RKO (cell line): ENCODE measurements around the gene ZNF761.
"Not testable (repeated sequence)": the region's sequence is repeated elsewhere in the genome, so short reads cannot be mapped to it uniquely, and the experiment has no call there.

Experiments used
- DNase-seq: peaks from one replicate; pipeline ENCODE4 v3.0.0-alpha.2; 2016; ENCODE audit warnings: low spot score

ZNF761 gene

DNA sequence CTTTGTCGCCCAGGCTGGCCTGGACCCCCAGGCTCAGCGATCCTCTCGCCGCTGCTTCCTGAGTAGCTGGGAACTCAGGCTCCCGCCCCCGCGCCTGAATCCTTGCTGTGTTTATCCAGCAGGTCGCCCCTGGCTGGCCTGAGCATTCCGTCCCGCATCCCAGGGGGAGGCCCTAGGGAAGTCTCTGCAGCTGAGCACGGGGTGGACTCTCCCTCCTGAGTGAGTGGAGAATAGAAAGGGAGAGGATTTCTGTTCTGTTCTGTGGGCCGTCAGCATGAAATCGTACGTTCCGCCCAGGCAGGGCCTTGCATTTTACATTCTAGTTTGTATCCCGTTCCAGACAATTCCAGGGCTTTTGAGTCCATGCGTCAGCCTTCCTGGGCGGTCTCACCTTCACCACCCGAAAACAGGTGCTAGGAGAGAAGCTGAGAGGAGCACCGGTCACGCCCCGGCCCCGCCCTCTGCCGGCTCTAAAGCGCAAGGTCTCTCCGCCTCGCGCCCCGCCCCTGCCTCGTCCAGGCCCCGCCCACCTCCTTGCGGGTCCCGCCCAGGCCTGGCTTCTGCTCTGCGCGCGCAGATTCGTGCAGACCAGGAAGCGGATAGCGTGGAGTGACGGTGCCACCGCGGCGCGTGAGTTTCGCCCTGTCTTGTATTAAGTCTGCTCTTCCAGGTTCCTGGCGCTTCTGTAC is at the start of gene ZNF761:
TSS of gene ZNF761 (plus strand) at position 586 of the 689 bp plus-strand sequence. CDS start 15,285 bp downstream, outside the sequence.
- peak; percentile 89 for DNase-seq

DNA sequence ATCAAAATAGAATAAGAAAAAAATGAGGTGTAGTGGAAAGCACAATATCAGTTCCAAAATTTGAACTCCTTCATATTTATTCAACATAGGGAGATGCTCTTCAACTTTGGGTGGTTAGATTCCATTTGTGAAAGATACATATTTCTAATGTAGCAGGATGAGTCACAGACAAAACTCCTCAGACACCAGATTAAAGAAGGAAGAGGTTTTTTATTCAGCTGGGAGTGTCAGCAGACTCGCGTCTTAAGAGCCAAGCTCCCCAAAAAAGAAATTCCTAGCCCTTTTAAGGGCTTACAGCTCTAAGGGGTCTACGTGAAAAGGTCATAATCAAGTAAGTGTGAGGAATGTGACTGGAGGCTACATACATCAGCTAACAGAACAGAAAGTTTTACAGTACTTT is 43.6 kb upstream of the ZNF761 start:
- no peak for DNase-seq

GRCh38 chr19:53388904-53389303 is 42.9 kb upstream of the ZNF761 start:
- DNase-seq: no peak

DNA sequence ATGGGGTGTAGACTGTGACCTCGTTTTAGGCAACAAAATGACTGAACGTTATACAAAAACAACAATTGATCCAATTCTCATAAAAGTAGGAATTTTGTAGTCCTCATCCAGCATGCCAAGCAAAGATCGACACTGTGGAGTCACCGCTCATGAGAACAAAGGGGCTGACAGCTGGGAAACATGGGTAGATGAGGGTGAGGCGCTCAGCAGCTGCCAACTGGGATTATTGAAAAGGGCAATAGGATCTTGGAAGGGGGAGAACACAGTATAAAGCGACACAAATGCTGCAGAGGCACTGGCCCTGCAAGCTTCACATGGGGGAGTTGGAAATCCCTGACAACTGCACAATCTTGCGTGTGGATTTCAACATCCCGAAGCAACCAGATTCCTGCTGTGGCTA is 42.2 kb upstream of the ZNF761 start:
- no peak for DNase-seq

DNA sequence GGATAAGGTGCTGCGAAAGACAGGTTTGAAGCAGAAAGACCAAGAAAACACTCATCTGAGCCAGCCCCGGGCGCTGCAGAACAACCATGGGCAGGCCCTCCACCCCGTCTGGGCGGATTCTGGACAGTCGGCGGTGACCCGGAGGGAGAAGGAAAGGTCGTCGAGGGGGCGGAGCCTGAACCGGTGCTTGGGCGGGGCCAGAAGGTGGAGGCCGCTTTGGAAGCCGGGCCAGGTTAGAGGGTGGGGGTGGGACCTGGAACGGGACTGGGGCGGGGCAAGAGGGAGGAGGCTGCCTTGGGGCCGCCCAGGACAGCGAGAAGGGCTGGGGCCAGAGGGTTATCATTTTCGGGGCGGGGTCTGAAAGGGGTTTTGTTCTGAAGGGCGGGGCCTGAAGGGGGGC is 41.8 kb upstream of the ZNF761 start:
- no peak for DNase-seq

DNA sequence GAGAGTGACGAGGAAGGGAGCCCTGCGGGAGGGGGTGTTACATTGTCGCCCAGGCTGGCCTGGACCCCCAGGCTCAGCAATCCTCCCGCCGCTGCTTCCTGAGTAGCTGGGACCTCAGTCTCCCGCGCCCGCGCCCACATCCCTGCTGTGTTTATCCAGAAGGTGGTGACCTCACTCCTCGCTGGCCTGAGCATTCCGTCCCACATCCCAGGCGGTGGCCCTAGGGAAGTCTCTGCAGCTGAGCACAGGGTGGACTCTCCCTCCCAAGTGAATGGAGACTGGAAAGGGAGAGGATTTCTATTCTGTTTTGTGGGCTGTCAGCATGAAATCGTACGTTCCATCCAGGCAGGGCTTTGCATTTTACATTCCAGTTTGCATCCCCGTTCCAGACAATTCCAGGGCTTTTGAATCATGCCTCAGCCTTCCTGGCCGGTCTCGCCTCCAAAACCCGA is 37.2 kb upstream of the ZNF761 start:
- DNase-seq: peak; percentile 83

- peak; percentile 91 for DNase-seq
These were observed 36.6 kb upstream of the ZNF761 start, which contains the start of gene ZNF765 for GRCh38 chr19:53394974-53395839. Gene ZNF765 (plus strand): TSS chr19:53395149. CDS start chr19:53398016, 2,867 bp downstream.

DNA sequence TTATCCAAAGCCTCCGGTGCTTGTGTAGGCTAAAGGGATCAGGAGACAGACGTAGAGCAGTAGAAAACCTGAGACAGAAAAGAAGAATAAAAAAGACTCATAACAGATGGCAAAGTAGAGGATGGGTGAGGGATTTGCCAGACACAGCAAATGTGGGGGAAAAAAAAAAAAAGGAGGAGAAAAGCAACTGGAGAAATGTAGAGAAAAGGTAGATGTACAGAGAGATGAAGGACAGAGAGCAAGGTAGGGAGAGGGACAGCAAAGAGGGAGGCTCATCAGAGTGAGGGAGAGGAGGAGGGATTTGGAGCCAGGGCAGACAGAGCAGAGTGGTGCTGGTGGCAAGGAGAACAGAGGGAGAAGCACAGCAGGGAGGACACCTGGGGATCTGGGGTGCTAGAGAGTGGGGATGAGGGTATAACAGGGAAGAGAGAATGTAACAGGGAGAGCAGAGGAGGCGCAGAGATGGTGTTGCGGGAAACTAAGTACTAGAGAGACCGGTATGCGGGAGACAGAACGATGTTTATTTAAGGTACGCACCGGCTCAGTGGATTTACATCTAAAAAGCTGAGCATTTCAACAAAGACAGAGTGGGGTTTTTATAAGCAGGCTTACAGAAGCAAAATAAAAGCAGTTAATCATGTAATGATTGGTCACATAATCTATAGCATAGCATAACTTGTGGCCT is 35.8 kb upstream of the ZNF761 start:
- not testable (repeated sequence) for DNase-seq

DNA sequence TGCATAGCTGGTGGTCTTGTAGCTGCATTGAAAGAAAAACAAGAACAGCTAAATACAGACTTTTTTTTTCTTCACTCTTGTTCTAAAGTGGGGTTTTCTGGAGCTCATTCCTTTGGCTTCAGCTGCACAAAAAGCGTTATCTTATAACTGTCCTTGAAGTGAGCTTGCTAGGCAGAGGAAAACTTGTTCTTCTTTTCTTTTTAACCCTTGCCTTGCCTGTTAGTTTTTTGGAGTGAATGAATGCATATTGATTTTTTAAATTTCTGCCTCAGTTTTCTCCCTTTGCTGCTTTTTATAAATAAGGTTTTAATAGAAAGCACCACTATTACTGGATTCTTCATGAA is 35.3 kb upstream of the ZNF761 start:
- DNase-seq: no peak

- not testable (repeated sequence) for DNase-seq
These were observed 33.9 kb upstream of the ZNF761 start for GRCh38 chr19:53397918-53398317.

DNA sequence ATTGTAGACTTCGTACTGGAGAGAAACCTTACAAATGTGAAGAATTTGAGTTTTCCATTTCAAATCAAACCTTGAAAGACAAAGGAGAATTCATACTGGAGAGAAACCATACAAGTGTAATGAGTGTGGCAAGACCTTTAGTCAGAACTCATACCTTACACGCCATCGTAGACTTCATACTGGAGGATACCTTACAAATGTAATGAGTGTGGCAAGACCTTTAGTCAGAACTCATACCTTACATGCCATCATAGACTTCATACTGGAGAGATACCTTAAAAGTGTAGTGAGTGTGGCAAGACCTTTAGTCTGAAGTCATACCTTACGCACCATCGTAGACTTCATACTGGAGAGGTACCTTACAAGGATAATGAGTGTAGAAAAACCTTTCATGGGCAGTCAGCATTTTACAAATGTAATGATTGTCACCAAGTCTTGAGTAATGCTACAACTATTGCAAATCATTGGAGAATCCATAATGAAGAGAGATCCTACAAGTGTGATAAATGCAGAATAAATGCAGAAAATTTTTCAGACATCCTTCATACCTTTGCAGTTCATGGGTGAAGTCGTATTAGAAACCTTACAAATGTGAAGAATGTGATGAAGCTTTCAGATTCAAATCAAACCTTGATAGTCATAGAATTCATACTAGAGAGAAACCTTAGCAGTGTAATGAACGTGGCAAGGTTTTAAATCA is 22.1 kb upstream of the ZNF761 start:
- no peak for DNase-seq

DNA sequence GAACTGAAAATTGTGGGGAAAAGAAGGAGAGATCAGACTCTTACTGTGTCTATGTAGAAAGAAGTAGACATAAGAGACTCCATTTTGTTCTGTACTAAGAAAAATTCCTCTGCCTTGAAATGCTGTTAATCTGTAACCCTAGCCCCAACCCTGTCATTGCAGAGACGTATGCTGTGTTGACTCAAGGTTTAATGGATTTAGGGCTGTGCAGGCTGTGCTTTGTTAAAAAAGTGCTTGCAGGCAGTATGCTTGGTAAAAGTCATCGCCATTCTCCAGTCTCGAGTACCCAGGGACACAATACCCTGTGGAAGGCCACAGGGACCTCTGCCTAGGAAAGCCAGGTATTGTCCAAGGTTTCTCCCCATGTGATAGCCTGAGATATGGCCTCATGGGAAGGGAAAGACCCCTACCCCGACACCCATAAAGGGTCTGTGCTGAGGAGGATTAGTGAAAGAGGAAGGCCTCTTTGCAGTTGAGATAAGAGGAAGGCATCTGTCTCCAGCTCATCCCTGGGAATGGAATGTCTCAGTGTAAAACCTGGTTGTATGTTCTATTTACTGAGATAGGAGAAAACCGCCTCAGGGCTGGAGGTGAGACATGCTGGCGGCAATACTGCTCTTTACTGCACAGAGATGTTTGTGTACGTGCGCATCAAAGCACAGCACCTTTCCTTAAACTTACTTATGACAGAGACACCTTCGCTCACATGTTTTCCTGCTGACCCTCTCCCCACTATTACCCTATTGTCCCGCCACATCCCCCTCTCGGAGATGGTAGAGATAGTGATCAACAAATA is 11.1 kb upstream of the ZNF761 start:
- not testable (repeated sequence) for DNase-seq

GRCh38 chr19:53422551-53422950 is 9.2 kb upstream of the ZNF761 start:
- DNase-seq: no peak

- DNase-seq: not testable (repeated sequence)
These were observed 8.7 kb upstream of the ZNF761 start for GRCh38 chr19:53423074-53423473.

DNA sequence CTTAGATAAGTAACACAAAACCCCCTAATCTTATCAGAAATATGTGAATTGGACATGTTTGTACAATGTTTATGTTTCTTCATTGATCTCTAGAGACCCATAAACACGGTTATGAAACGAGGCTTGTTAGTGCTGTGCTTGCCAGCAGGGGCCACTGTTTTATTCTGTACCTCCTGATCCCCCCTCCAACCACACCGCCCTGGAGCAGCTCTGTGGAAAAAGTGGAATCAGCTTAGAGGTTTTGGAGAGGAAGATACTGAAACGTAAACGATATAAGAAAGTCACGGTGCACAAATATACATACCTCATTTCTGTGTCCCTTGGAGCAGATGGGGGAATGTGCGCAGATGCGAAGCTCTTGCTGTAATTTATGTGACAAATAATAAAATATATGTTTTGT is 8.1 kb upstream of the ZNF761 start:
- not testable (repeated sequence) for DNase-seq

GRCh38 chr19:53424968-53425597 is 6.7 kb upstream of the ZNF761 start:
- DNase-seq: peak; percentile 61

GRCh38 chr19:53432088-53432661 is 391 bp downstream of the ZNF761 start:
- DNase-seq: peak; percentile 26

DNA sequence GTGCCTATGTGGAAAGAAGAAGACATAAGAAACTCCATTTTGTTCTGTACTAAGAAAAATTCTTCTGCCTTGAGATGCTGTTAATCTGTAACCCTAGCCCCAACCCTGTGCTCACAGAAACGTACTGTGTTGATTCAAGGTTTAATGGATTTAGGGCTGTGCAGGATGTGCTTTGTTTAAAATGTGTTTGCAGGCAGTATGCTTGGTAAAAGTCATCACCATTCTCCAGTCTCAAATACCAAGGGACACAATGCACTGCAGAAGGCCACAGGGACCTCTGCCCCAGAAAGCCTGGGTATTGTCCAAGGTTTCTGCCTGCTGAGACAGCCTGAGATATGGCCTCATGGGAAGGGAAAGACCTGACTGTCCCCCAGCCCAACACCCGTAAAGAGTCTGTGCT is 12.0 kb downstream of the ZNF761 start:
- not testable (repeated sequence) for DNase-seq

GRCh38 chr19:53447196-53447595 is 15.4 kb downstream of the ZNF761 start:
- DNase-seq: not testable (repeated sequence)

DNA sequence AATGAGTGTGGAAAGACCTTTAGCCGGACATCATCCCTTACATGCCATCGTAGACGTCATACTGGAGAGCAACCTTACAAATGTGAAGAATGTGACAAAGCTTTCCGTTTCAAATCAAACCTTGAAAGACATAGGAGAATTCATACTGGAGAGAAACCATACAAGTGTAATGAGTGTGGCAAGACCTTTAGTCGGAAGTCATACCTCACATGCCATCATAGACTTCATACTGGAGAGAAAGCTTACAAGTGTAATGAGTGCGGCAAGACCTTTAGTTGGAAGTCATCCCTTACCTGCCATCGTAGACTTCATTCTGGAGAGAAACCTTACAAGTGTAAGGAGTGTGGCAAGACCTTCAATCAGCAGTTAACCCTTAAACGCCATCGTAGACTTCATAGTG is 24.0 kb downstream of the ZNF761 start:
- no peak for DNase-seq
